Neutrophil (primary cell): ENCODE data around the gene DTX1.

Experiments
- H3K27ac ChIP-seq: fragments of 200-600 bp; sonication (generic); 2 replicates; pipeline ENCODE4 v1.5.1; 2016; ENCODE audit warnings: mild to moderate bottlenecking, moderate library complexity
- H3K27me3 ChIP-seq: fragments of 200-600 bp; sonication (generic); 2 replicates; pipeline ENCODE4 v1.6.0; 2016; ENCODE audit warnings: mild to moderate bottlenecking
- H3K36me3 ChIP-seq: fragments of 200-600 bp; sonication (generic); 2 replicates; pipeline ENCODE4 v1.5.1; 2017
- H3K4me1 ChIP-seq, 2 experiments: fragments of 200-600 bp in 1 of 2; sonication (generic) in 1 of 2; 1 replicate in 1 of 2; 2 replicates in 1 of 2; pipeline versions ENCODE4 v1.5.1 to v1.6.1; 2013 to 2016; ENCODE audit warnings: low read depth in 1 of 2, low read length in 1 of 2, mild to moderate bottlenecking in 1 of 2, moderate library complexity in 1 of 2; ENCODE audit not compliant: control insufficient read depth in 1 of 2, insufficient read depth in 1 of 2
- H3K4me3 ChIP-seq, 2 experiments: fragments of 200-600 bp in 1 of 2; sonication (generic) in 1 of 2; 1 replicate in 1 of 2; 2 replicates in 1 of 2; pipeline ENCODE4 v1.5.1; 2013 to 2016; ENCODE audit warnings: low read depth in 1 of 2, low read length in 1 of 2, mild to moderate bottlenecking in 1 of 2, moderate library complexity in 1 of 2
- H3K9me3 ChIP-seq: fragments of 200-600 bp; sonication (generic); 2 replicates; pipeline ENCODE4 v1.5.1; 2016
- TF ChIP-seq, protein P1 (sequence below): fragments of 200-600 bp; sonication (generic); IDR thresholded peaks from 2 replicates; pipeline ENCODE4 v1.5.1; 2016; ENCODE audit warnings: antibody characterized with exemption

DTX1 gene

GRCh38 chr12:113133036-113133435 is 76.5 kb downstream of the DTX1 start:
- TF ChIP-seq, protein P1, sequence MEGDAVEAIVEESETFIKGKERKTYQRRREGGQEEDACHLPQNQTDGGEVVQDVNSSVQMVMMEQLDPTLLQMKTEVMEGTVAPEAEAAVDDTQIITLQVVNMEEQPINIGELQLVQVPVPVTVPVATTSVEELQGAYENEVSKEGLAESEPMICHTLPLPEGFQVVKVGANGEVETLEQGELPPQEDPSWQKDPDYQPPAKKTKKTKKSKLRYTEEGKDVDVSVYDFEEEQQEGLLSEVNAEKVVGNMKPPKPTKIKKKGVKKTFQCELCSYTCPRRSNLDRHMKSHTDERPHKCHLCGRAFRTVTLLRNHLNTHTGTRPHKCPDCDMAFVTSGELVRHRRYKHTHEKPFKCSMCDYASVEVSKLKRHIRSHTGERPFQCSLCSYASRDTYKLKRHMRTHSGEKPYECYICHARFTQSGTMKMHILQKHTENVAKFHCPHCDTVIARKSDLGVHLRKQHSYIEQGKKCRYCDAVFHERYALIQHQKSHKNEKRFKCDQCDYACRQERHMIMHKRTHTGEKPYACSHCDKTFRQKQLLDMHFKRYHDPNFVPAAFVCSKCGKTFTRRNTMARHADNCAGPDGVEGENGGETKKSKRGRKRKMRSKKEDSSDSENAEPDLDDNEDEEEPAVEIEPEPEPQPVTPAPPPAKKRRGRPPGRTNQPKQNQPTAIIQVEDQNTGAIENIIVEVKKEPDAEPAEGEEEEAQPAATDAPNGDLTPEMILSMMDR = no peak
- H3K4me3 ChIP-seq = no peak overlapping the region
- peaks cover 43% of the 10 kb centered on the region for H3K27me3 ChIP-seq
- no peaks in the 10 kb centered on the region for H3K36me3 ChIP-seq
- H3K27ac ChIP-seq = no peak overlapping the region
- no peaks in the 10 kb centered on the region for H3K4me1 ChIP-seq
- H3K9me3 ChIP-seq = no peaks in the 10 kb centered on the region

GRCh38 chr12:113133666-113134065 is 77.1 kb downstream of the DTX1 start:
- Histone ChIP-seq H3K27ac (no peak overlapping the region), H3K4me3 (no peak overlapping the region), H3K4me1 (no peaks in the 10 kb centered on the region), H3K27me3 (peaks cover 38% of the 10 kb centered on the region), H3K36me3 (no peaks in the 10 kb centered on the region), H3K9me3 (no peaks in the 10 kb centered on the region)
- TF ChIP-seq, protein P1 = no peak

DNA sequence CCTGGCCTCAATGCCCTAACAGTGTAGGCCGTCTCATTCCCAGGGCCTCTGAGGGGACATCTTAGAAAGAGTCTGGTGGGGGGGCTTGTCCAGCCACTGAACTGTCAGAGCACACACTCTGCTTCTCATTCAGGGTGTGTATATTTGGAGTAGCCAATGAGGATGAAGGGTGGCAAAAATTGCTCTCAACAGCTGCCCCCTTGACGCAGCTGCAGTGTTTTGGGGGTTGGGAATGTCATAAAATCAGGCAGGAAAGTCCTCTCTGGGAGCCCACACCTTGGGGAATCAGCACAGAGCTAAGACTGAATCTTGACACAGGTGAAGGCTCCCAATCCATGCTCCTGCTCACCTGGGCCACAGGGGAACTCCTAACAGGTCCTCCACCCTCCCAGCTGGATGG is 77.5 kb downstream of the DTX1 start:
- Histone ChIP-seq H3K4me1 (no peaks in the 10 kb centered on the region), H3K36me3 (no peaks in the 10 kb centered on the region), H3K9me3 (no peaks in the 10 kb centered on the region), H3K27ac (no peak overlapping the region), H3K4me3 (no peak overlapping the region), H3K27me3 (peaks cover 38% of the 10 kb centered on the region)
- TF ChIP-seq, protein P1 = no peak

DNA sequence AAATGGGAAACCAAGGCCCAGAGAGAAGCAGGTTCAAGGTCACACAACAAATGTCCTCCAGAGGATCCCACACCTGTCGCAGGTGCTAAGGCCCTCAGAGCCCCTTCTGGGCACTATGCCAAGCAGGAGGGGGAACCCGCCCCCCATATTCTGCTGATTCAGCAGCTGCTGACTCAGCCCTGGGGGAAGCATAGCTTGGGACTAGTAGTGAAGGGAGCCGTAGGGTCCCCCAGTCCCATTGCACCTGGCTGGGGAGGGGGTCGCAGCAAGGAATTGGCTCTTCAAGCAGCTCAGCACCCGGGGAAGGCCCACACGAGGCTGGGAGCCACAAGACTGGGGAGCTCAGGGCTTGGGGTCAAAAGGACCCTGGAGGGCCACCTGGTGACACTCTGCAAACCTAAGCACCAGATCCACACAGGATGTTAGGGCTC is 78.0 kb downstream of the DTX1 start:
- Histone ChIP-seq H3K4me3 (no peak overlapping the region), H3K9me3 (no peaks in the 10 kb centered on the region), H3K27me3 (peaks cover 38% of the 10 kb centered on the region), H3K36me3 (no peaks in the 10 kb centered on the region), H3K27ac (no peak overlapping the region), H3K4me1 (no peaks in the 10 kb centered on the region)
- TF ChIP-seq, protein P1 = no peak

GRCh38 chr12:113135178-113136127 is 78.9 kb downstream of the DTX1 start, which contains the start of gene RASAL1:
Gene RASAL1, minus strand, starts transcription at chr12:113135761. Its CDS starts 299 bp downstream, at chr12:113135462.
- Histone ChIP-seq H3K9me3 (no peaks in the 10 kb centered on the region), H3K4me3 (no peak within 1 kb of the TSS), H3K36me3 (no peaks in the 10 kb centered on the region), H3K27ac (no peak within 1 kb of the TSS), H3K27me3 (peaks cover 38% of the 10 kb centered on the region), H3K4me1 (no peaks in the 10 kb centered on the region)
- TF ChIP-seq, protein P1 = no peak
